Mononuclear cell (primary cell): Measurements from ENCODE around the gene DNASE1L1. TPM values are rescaled to one million over a fixed set of nuclear protein-coding genes. Genes with fewer than 3 reads are reported as not detected.
A peak's percentile ranks its signal among the peaks of the same experiment; 100 is the strongest.

Experiments used
- H3K27me3 ChIP-seq: 2 replicates; pipeline ENCODE4 v1.6.0; 2011; ENCODE audit warnings: low read length, control low read depth; ENCODE audit not compliant: insufficient read depth
- H3K4me1 ChIP-seq: 2 replicates; pipeline ENCODE4 v1.5.1; 2011; ENCODE audit warnings: mild to moderate bottlenecking, low read length, control low read depth; ENCODE audit not compliant: insufficient read depth
- H3K4me3 ChIP-seq: 2 replicates; pipeline ENCODE4 v1.5.1; 2011; ENCODE audit warnings: mild to moderate bottlenecking, low read length, moderate library complexity
- H3K9me3 ChIP-seq: 2 replicates; pipeline ENCODE4 v1.5.1; 2011; ENCODE audit warnings: low read depth, mild to moderate bottlenecking, control low read depth, low read length
- total RNA-seq: library from RNA; depleted of rRNA; stranded (reverse); fragments of >200 nt; gene quantifications from one replicate; pipeline ENCODE4 v1.2.3, GENCODE V29; 2012

Gene DNASE1L1, protein sequence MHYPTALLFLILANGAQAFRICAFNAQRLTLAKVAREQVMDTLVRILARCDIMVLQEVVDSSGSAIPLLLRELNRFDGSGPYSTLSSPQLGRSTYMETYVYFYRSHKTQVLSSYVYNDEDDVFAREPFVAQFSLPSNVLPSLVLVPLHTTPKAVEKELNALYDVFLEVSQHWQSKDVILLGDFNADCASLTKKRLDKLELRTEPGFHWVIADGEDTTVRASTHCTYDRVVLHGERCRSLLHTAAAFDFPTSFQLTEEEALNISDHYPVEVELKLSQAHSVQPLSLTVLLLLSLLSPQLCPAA
- 30.2 TPM for total RNA-seq

DNA sequence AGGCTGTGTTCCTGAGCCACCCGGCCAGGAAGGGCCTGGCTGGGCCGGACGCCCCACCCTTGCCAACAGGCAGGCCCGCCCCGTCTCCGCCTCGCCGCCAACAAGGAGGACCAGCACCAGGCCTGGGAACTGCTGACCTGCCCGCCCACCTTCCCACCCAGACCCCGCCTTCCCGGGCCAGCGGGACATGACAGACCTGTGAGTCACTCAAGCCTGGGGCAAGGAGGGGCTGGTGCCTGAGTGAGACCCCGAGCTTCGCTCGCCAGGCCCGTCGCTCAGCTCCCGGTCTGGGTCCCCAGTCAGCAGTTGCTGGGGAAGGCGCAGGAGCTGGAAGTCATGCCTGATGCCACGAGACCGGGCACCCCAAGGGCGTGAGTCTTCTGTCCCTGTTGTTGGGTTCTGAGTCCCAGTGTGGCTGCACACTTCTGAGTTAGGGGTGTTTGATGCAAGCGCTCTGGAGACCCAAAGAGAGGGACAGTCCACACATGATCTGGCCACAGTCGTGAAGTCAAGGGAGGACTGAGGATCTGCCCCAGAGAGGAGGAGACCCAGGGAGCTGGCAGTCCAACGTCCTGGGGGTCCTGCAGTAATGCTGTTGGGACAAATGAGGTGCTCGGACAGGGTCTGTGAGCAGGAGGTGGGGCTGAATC is at the start of gene DNASE1L1:
Gene DNASE1L1, minus strand, starts transcription at position 33 of the 650 bp plus-strand sequence. CDS start 3,686 bp downstream, outside the sequence.
- Histone ChIP-seq H3K9me3 (no peaks in the 10 kb centered on the region), H3K4me3 (peak within 1 kb of the TSS; percentile 38), H3K27me3 (no peaks in the 10 kb centered on the region)

DNA sequence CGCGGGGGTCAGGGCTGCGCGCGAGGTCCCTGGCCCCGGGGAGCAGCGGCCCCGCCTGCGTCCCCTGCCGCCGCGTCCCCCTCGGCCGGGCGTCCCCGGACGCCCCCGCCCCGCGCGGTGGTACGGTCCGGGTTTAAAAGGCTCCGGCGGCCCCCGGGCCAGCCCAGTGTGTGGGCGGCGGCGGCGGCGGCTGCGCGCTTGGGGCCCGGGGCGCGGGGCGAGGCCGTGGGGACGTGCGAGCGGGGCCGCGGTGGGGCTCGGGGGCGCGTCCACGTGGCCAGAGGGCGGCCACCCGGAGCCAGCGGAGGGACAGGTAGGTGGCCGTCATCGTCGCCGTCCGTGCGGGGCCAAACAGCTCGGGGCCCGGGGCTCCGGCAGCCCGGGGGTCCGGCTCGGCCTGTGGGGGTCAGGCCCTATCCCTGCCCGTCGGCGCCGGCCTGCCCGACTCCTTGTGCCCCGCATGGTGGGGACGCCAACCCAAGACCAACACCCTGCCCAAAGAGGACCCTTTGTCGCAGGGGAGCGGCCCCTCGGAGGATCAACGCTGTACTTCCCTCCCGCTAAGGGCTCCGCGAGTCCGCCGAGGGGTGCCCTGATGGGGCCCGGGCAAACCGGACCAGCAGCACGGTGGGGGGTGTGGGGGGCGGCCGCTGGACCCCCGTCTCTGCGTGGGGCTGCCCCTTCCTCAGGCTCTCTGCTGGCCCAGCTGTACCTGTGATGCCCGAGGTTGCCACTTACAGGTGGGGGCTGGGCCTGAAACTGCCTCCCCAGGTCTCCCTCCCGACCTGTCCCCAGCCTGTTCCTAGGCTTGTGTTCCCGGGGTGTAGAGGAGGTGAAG is 49.3 kb upstream of the DNASE1L1 start, which contains the start of gene PLXNA3:
Gene PLXNA3, plus strand, starts transcription at position 166 of the 838 bp plus-strand sequence. CDS start 1,903 bp downstream, outside the sequence.
- Histone ChIP-seq H3K9me3 (no peaks in the 10 kb centered on the region), H3K4me3 (peak within 1 kb of the TSS; percentile 38), H3K27me3 (no peaks in the 10 kb centered on the region), H3K4me1 (peaks cover 2% of the 10 kb centered on the region)

More for the DNA sequence above, at the start of gene DNASE1L1:
- H3K4me1 ChIP-seq = peaks cover 31% of the 10 kb centered on the region

DNA sequence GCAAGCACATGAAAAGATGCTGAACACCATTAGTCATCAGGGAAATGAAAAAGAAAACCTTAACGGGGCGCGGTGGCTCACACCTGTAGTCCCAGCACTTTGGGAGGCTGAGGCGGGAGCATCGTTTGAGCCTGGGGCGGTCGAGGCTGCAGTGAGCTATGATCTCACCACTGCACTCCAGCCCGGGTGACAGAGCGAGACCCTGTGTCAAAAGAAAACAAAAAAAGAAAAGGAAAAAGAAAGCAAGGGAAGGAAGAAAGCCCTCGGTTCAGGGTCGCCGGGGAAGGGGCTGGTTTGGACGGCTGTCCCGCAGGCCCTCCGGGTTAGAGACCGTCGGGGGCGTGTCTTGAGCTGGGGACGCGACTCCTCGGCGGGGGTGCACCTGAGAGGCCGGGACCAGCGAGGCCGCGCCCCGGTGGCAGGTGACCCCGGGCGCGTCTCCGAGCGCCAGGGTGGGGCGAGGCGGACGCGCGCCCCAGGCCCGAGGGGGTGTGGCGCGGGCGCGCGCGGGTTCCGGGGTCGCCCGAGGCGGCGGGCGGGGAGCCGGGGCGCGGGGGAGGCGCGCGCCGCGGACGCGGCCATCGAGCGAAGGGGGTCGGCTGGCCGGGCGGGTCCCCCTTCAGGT is 48.5 kb upstream of the DNASE1L1 start:
- Histone ChIP-seq H3K27me3 (no peaks in the 10 kb centered on the region), H3K4me1 (peaks cover 2% of the 10 kb centered on the region), H3K4me3 (peak overlapping the region; percentile 35), H3K9me3 (no peaks in the 10 kb centered on the region)

DNA sequence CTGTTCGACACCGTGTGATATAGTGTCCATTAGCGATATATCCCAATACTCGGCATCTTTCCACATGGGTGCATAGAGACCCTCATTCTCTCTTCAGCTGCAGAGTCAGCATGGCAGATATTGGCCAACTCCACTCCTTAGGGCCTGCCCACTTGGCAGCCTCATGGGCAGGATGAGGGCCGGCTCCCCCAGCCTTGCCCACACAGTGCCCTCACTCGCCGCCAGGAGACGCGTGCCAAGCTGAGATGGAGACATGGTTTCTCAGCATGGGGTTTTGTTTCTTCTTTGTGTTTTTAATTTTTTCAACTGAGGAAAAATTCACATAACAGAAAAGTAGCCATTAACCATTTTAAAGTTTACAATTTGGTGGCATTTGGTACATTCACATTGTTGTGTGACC is 43.8 kb upstream of the DNASE1L1 start:
- Histone ChIP-seq H3K9me3 (no peaks in the 10 kb centered on the region), H3K4me3 (no peak overlapping the region), H3K27me3 (no peaks in the 10 kb centered on the region), H3K4me1 (no peaks in the 10 kb centered on the region)

DNA sequence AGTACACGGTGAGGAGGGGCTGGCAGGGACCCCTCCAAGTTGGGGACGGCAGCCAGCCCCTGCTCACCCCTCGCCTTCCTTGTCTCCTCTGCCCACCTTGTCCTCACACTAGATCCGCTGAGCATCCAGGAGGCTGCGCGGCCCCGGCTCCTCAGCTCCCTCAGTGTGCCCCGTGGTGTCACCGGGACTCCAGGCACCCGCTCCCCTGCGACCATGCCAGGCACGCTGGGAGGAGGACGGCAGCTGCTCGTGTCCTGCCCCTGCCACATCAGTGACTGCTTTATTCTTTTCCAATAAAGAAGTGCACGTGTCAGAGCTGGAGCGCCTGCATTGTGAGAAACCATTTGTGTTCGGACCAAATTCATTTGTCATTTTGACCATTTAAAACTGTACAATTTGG is 41.3 kb upstream of the DNASE1L1 start:
- Histone ChIP-seq H3K4me3 (no peak overlapping the region), H3K9me3 (no peaks in the 10 kb centered on the region), H3K27me3 (no peaks in the 10 kb centered on the region), H3K4me1 (peaks cover 2% of the 10 kb centered on the region)

DNA sequence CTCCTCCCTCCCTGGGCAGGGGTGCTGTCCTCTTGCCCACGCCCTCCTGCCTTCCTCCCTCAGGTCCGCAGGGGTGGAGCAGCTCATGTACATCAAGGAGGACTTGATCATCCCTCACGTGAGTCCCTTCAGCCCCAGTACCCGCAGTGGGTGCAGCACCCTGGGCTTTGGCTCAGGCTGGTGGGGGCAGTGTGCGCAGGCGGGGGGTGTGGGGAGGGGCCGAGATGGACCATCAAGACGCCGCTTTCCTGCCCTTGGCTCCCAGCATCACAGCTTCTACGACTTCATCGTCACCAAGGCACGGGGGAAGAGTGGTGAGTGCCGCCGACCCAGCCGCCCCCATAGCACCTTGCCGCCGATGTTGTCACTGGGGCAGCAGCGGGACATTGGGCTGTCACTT is 40.6 kb upstream of the DNASE1L1 start:
- Histone ChIP-seq H3K4me1 (peaks cover 9% of the 10 kb centered on the region), H3K9me3 (no peaks in the 10 kb centered on the region), H3K4me3 (no peak overlapping the region), H3K27me3 (no peaks in the 10 kb centered on the region)

DNA sequence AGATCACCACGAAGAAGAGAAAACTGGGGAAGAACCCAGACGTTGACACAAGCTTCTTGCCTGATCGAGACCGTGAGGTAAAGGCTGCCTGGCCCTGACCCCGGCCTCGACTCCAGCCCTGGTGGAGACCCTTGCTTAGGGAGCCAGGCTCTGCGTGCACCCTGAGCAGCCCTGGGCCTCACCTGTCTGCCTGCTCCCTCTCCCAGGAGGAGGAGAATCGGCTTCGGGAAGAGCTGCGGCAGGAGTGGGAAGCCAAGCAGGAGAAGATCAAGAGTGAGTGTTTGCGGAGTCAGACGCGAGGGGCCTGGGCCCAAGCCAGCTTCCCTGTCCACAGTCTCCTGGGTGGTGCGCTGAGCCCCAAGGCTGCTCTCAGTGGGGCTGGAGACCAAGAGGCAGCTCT is 39.4 kb upstream of the DNASE1L1 start:
- Histone ChIP-seq H3K27me3 (no peaks in the 10 kb centered on the region), H3K4me3 (no peak overlapping the region), H3K4me1 (peaks cover 13% of the 10 kb centered on the region), H3K9me3 (no peaks in the 10 kb centered on the region)

DNA sequence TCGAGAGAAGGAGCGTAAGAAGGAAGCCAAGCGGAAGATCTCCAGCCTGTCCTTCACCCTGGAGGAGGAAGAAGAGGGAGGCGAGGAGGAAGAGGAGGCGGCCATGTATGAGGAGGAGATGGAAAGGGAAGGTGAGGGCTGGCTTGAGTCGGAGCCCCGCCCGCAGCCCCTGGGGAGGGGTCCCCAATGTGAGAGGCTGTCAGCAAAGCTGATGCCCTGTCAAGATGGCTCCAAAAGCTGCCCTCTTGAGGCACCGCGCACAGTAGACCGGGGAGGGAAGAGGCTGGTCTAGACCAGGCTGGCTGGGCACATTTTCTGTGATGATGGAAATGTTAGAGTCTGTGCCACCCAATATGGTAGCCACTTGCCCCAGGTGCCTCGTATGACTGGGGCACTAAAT is 37.4 kb upstream of the DNASE1L1 start:
- Histone ChIP-seq H3K4me3 (no peak overlapping the region), H3K27me3 (no peaks in the 10 kb centered on the region), H3K9me3 (no peaks in the 10 kb centered on the region), H3K4me1 (peaks cover 18% of the 10 kb centered on the region)

DNA sequence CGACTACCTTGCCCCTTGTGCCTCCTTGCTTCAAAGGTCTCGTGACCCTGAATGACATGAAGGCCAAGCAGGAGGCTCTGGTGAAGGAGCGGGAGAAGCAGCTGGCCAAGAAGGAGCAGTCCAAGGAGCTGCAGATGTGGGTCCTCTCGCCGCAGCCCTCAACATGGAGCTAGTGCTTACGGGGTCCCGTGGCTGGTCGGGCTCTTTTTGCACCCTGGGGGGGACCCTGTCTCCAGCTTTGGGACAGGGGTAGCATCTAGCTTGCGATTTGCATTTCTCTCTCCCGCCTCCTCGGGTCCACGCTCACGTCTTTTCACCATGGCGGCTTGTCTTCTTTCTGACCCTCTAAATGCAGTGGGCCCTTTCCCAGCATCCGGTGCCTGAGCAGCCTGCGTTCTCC is 36.7 kb upstream of the DNASE1L1 start:
- no peaks in the 10 kb centered on the region for H3K9me3 ChIP-seq
- no peak overlapping the region for H3K4me3 ChIP-seq
- H3K4me1 ChIP-seq = peaks cover 18% of the 10 kb centered on the region
- H3K27me3 ChIP-seq = no peaks in the 10 kb centered on the region

DNA sequence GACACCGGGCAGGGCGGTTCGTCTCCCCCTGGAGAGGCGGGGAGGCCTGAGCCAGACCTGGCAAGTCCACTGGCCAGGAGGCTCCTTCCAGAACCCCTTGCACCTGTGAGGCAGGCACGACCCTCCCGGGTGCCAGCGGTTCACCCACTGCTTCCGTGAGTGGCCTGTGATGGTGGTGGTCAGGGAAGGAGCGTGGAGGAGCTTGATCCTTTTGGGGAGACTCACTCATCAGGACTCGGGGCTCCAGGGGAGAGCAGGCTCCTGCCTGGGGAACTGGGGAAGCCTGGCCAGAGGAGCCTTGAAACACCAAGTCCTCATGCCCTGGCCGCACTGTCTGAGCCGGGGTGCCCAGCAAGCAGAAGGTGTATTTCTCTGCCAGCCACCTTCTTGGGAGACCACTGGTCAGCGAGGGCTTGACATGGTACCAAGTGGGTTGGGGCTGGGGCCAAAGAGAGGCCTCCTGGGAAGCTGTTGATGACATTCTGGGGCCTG is 35.7 kb upstream of the DNASE1L1 start:
- no peaks in the 10 kb centered on the region for H3K9me3 ChIP-seq
- H3K4me3 ChIP-seq = peak overlapping the region; percentile 36
- H3K27me3 ChIP-seq = no peaks in the 10 kb centered on the region
- H3K4me1 ChIP-seq = peaks cover 18% of the 10 kb centered on the region

DNA sequence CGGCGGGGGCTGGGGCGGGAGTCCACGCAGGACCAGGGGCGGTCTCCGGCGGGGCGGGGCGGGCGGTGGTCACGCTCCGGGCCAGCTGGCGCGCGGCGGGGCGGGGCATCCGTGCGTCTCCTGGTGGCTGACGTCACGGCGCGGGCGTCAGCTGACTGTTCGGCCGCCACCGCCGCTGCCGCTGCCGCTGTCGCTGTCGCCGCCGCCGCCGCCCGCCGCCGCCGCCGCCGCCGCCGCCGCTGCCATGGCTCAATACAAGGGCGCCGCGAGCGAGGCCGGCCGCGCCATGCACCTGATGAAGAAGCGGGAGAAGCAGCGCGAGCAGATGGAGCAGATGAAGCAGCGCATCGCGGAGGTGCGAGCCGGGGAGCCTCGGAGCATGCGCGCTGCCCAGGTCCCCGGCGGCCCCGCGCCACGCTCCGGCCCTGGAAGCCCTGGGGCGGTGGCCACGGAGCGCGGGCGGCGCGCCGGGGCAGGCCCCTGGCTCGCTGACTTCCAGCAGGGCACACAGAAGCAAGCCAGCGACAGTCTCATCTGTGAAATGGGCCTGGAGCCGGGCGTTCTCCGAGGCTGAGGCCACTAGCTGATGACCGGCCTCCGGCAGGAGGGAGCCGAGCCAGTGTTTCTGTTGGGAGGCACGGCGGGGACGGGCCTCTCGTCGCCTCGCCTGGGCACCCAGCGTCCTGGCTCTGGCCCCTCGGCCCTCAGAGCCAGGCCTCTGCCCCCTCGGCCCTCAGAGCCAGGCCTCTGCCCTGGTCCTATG is 35.1 kb upstream of the DNASE1L1 start, which contains the start of gene FAM50A:
Gene FAM50A, plus strand, starts transcription at position 150 of the 763 bp plus-strand sequence. Its CDS starts 95 bp downstream, at position 245.
- no peaks in the 10 kb centered on the region for H3K27me3 ChIP-seq
- H3K4me3 ChIP-seq = peak within 1 kb of the TSS; percentile 36
- H3K4me1 ChIP-seq = peaks cover 18% of the 10 kb centered on the region
- no peaks in the 10 kb centered on the region for H3K9me3 ChIP-seq

DNA sequence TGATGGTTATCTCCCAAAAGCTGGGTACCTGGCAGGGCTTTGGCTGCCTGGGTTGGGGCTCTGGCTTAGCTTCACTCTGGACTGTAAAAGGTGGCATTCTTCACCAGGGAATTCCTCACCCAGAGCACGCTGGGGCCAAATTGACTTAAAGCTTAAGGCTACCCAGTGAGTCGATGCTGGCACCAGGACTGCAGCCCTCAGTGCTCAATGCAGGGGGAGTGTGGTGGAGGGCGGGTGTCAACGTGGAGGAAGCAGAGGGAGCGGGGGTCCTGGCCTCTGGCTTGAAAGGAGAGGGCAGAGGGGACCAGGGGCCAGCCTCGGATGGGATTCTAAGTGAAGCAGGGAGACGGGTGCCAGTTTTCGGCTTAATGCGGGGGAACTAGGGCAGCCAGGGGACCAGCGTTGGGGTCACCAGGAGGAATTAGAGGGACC is 34.4 kb upstream of the DNASE1L1 start:
- peaks cover 21% of the 10 kb centered on the region for H3K4me1 ChIP-seq
- H3K4me3 ChIP-seq = no peak overlapping the region
- H3K9me3 ChIP-seq = no peaks in the 10 kb centered on the region
- no peaks in the 10 kb centered on the region for H3K27me3 ChIP-seq

DNA sequence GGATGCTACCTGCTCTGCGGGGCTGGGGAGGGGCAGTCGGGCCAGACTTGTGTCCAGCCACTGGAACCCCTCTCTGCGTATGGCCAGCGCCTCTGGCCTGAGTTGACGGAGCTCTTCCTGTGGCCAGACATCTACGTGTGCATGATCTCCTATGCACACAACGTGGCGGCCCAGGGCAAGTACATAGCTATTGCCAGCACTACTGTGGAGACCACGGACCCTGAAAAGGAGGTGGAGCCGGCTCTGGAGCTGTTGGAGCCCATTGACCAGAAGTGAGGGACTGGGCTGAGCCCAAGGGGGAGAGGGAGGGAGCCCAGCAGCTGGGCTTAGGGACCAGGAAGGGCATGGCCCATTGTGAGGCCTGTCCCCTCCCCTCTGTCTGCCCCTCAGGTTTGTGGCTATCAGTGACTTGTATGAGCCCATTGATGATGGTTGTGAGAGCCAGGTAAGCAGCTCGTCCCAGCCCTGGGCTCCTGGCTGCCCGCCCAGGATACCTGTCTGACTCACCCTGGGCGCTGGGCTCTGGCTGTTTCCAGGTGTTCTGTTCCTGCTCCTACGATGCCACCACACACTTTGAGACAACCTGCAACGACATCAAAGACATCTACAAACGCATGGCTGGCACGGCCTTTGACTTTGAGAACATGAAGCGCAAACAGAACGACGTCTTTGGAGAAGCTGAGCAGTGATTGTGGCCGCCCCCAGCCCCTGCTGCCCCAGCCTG is 33.1 kb upstream of the DNASE1L1 start:
- H3K4me3 ChIP-seq = no peak overlapping the region
- no peaks in the 10 kb centered on the region for H3K27me3 ChIP-seq
- peaks cover 30% of the 10 kb centered on the region for H3K4me1 ChIP-seq
- H3K9me3 ChIP-seq = no peaks in the 10 kb centered on the region
